K562 (cell line): ENCODE measurements around the gene TUBA4B. TPM values are rescaled to one million over a fixed set of nuclear protein-coding genes. Genes with fewer than 3 reads are reported as not detected.
A peak's percentile ranks its signal among the peaks of the same experiment; 100 is the strongest.

Source experiments
- ATF1 ChIP-seq, 2 experiments: fragments of 450-650 bp in 1 of 2; IDR thresholded peaks; 2 replicates each; pipeline ENCODE4 v1.6.1; 2016; ENCODE audit warnings: missing compliant biosample characterization in 1 of 2, missing genetic modification characterization in 1 of 2
- CC2D1A ChIP-seq: fragments of 450-650 bp; IDR thresholded peaks from 2 replicates; pipeline ENCODE4 v1.6.1; 2017; ENCODE audit warnings: mild to moderate bottlenecking
- CHCHD3 ChIP-seq: fragments of 250-450 bp; sonication (Bioruptor Pico); IDR thresholded peaks from 2 replicates; pipeline ENCODE4 v2.1.2; 2022; ENCODE audit warnings: mild to moderate bottlenecking
- ERF ChIP-seq: fragments of 450-650 bp; formaldehyde crosslinking; IDR thresholded peaks from 2 replicates; pipeline ENCODE4 v1.4.0; 2020; ENCODE audit warnings: mild to moderate bottlenecking, mixed read lengths
- MEF2D ChIP-seq: conservative IDR thresholded peaks from 2 replicates; pipeline ENCODE4 v1.6.1; 2016; ENCODE audit warnings: low read depth, missing genetic modification characterization, missing compliant biosample characterization
- NEUROD1 ChIP-seq: fragments of 150-350 bp; IDR thresholded peaks from 2 replicates; pipeline ENCODE4 v1.6.1; 2014; ENCODE audit warnings: borderline replicate concordance, low read length, low read depth; ENCODE audit not compliant: partially characterized antibody
- NONO ChIP-seq, 2 experiments: fragments of 200-400 bp in 1 of 2; fragments of 450-650 bp in 1 of 2; formaldehyde crosslinking in 1 of 2; IDR thresholded peaks; 2 replicates each; pipeline ENCODE4 v1.6.1; 2017; ENCODE audit warnings: low read depth in 2 of 2, mild to moderate bottlenecking in 2 of 2, moderate library complexity in 2 of 2, low read length in 1 of 2
- NR2F6 ChIP-seq: fragments of 450-650 bp; formaldehyde crosslinking; IDR thresholded peaks from 2 replicates; pipeline ENCODE4 v1.4.0; 2020; ENCODE audit warnings: mild to moderate bottlenecking
- SMARCA4 ChIP-seq: fragments of 450-650 bp; IDR thresholded peaks from 2 replicates; pipeline ENCODE4 v1.6.1; 2016
- SOX6 ChIP-seq: fragments of 450-650 bp; IDR thresholded peaks from 2 replicates; pipeline ENCODE4 v1.6.1; 2014; ENCODE audit warnings: mild to moderate bottlenecking
- TSC22D4 ChIP-seq: fragments of 450-650 bp; IDR thresholded peaks from 2 replicates; pipeline ENCODE4 v1.6.1; 2016; ENCODE audit warnings: missing genetic modification characterization, missing biosample characterization, control low read depth
- WHSC1 ChIP-seq: IDR thresholded peaks from one replicate; pipeline ENCODE4 v1.6.1; 2012; ENCODE audit warnings: low read length, control low read depth, inconsistent platforms
- ZNF717 ChIP-seq: fragments of 250-450 bp; sonication (Bioruptor Pico); IDR thresholded peaks from 2 replicates; pipeline ENCODE4 v1.5.0; 2021
- polyA plus RNA-seq, 8 experiments: library from polyadenylated mRNA; depleted of rRNA in 4 of 8; stranded (reverse) in 5 of 8; unstranded in 3 of 8; fragments of >200 nt; fragmentation: Nextera tagmentation in 2 of 8; fragmentation: Illumina TruSeq in 1 of 8; extraction: Ambion mirVana in 2 of 8; extraction: Trizol in 1 of 8; gene quantifications; 2 replicates each; pipeline versions ENCODE4 v1.2.1 to v1.2.3, GENCODE V29; 2011 to 2014; ENCODE audit warnings: inconsistent platforms in 1 of 8, missing spikeins in 1 of 8
- total RNA-seq, 7 experiments: library from RNA; depleted of rRNA in 6 of 7; stranded (reverse); fragments of >200 nt in 6 of 7; fragmentation: Illumina TruSeq in 2 of 7; extraction: Trizol in 2 of 7; gene quantifications; 2 replicates each; pipeline versions ENCODE4 v1.2.1 to v1.2.3, GENCODE V29; 2011 to 2021; ENCODE audit warnings: low replicate concordance in 1 of 7
- TF ChIP-seq, protein P1 (sequence below): sonication (generic); formaldehyde crosslinking; IDR thresholded peaks from 2 replicates; pipeline ENCODE4 v1.8.1; 2023; ENCODE audit warnings: mild to moderate bottlenecking, missing genetic modification reagents, moderate library complexity
- TF ChIP-seq, protein P2 (sequence below): fragments of 250-450 bp; sonication (Bioruptor Pico); IDR thresholded peaks from 2 replicates; pipeline ENCODE4 v1.4.0; 2020
- TF ChIP-seq, protein P3 (sequence below): fragments of 450-650 bp; IDR thresholded peaks from 2 replicates; pipeline ENCODE4 v1.6.1; 2016; ENCODE audit warnings: antibody characterized with exemption
- TF ChIP-seq, protein P4 (sequence below): fragments of 250-450 bp; sonication (Bioruptor Pico); IDR thresholded peaks from 2 replicates; pipeline ENCODE4 v1.8.0; 2021; ENCODE audit warnings: moderate library complexity, mild to moderate bottlenecking, inconsistent platforms
- TF ChIP-seq, protein P5 (sequence below): fragments of 150-350 bp; IDR thresholded peaks from 2 replicates; pipeline ENCODE4 v1.6.1; 2014; ENCODE audit warnings: low read depth, mild to moderate bottlenecking, low read length, borderline replicate concordance

TUBA4B gene
- total and polyA plus RNA-seq, 9 of the 15 experiments (the other 6 are each of a cell fraction or from before 2014, with no cell fraction given): 0.04 TPM; not detected in 8

DNA sequence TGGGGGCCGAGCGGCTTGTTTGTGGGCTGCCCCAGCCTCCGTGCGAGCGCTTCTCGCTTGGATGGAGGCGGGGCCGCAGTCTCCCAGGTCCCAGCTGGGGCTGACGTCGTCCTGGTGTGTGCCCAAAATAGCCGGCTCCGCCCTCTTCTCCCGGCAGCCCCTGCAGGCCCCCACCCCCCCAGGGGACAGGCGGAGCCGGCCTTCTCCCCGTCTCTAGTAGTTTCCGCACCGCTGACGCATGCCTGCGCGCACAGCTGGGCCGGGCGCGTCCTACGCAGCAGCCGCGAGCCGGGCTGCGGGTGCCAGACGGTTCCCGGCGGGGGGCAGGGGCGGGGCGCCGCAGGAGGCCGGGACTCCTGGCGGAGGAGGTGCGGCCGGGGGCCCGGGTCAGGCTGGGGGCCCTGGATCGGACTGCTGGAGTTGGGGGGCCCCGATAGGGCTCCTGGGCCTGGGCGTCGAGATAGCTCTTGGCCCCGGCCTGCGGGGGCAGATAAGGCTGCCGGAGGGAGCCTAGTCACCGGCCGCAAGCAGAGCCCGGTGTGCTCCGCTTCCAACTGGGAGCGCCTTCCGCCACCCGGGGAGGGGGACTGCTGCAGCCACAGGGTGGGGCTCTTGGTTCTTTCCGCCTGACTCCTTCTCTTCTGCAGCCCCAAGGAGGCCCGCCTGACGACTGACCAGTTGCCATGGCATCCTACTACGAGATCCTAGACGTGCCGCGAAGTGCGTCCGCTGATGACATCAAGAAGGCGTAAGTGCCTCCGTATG lies 26.3 kb downstream of the TUBA4B start, which contains the start of gene DNAJB2 (continued):
- peak; percentile 98 for TF ChIP-seq MEF2D (tag)
- TF ChIP-seq, protein P1, sequence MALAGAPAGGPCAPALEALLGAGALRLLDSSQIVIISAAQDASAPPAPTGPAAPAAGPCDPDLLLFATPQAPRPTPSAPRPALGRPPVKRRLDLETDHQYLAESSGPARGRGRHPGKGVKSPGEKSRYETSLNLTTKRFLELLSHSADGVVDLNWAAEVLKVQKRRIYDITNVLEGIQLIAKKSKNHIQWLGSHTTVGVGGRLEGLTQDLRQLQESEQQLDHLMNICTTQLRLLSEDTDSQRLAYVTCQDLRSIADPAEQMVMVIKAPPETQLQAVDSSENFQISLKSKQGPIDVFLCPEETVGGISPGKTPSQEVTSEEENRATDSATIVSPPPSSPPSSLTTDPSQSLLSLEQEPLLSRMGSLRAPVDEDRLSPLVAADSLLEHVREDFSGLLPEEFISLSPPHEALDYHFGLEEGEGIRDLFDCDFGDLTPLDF: peak; percentile 81
- no peak for TF ChIP-seq ZNF717 (CRISPR knock-in tag)
- TF ChIP-seq TSC22D4 (tag): no peak
- no peak for TF ChIP-seq NR2F6 (CRISPR knock-in tag)
- TF ChIP-seq WHSC1: no peak
- peak; percentile 79 for TF ChIP-seq NEUROD1
- TF ChIP-seq ERF (CRISPR knock-in tag): peak; percentile 92
- TF ChIP-seq NONO (IDR thresholded peaks at IDR 0.05; ENCODE audit: low read depth in 2 of 2, low read length in 1 of 2): peak in 1 of 2 experiments; percentile 93; a peak in 2 of 4 replicates
- no peak for TF ChIP-seq CHCHD3 (CRISPR knock-in tag)
- TF ChIP-seq, protein P2, sequence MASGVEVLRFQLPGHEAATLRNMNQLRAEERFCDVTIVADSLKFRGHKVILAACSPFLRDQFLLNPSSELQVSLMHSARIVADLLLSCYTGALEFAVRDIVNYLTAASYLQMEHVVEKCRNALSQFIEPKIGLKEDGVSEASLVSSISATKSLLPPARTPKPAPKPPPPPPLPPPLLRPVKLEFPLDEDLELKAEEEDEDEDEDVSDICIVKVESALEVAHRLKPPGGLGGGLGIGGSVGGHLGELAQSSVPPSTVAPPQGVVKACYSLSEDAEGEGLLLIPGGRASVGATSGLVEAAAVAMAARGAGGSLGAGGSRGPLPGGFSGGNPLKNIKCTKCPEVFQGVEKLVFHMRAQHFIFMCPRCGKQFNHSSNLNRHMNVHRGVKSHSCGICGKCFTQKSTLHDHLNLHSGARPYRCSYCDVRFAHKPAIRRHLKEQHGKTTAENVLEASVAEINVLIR (CRISPR knock-in tag): peak; percentile 64
- TF ChIP-seq CC2D1A: peak; percentile 95
- TF ChIP-seq SOX6: peak; percentile 95
- TF ChIP-seq, protein P3, sequence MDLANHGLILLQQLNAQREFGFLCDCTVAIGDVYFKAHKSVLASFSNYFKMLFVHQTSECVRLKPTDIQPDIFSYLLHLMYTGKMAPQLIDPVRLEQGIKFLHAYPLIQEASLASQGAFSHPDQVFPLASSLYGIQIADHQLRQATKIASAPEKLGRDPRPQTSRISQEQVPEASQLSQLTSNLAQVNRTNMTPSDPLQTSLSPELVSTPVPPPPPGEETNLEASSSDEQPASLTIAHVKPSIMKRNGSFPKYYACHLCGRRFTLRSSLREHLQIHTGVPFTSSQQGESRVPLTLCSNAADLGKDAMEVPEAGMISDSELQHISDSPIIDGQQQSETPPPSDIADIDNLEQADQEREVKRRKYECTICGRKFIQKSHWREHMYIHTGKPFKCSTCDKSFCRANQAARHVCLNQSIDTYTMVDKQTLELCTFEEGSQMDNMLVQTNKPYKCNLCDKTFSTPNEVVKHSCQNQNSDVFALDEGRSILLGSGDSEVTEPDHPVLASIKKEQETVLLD: no peak
- TF ChIP-seq, protein P4, sequence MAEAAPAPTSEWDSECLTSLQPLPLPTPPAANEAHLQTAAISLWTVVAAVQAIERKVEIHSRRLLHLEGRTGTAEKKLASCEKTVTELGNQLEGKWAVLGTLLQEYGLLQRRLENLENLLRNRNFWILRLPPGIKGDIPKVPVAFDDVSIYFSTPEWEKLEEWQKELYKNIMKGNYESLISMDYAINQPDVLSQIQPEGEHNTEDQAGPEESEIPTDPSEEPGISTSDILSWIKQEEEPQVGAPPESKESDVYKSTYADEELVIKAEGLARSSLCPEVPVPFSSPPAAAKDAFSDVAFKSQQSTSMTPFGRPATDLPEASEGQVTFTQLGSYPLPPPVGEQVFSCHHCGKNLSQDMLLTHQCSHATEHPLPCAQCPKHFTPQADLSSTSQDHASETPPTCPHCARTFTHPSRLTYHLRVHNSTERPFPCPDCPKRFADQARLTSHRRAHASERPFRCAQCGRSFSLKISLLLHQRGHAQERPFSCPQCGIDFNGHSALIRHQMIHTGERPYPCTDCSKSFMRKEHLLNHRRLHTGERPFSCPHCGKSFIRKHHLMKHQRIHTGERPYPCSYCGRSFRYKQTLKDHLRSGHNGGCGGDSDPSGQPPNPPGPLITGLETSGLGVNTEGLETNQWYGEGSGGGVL (CRISPR knock-in tag): no peak
- TF ChIP-seq ATF1 (CRISPR knock-in tag; IDR thresholded peaks at IDR 0.05): peak; percentile 57; the same call in 1 of the 2 replicates
- peak; percentile 96 for TF ChIP-seq ATF1 (tag; IDR thresholded peaks at IDR 0.05)
- TF ChIP-seq, protein P5, sequence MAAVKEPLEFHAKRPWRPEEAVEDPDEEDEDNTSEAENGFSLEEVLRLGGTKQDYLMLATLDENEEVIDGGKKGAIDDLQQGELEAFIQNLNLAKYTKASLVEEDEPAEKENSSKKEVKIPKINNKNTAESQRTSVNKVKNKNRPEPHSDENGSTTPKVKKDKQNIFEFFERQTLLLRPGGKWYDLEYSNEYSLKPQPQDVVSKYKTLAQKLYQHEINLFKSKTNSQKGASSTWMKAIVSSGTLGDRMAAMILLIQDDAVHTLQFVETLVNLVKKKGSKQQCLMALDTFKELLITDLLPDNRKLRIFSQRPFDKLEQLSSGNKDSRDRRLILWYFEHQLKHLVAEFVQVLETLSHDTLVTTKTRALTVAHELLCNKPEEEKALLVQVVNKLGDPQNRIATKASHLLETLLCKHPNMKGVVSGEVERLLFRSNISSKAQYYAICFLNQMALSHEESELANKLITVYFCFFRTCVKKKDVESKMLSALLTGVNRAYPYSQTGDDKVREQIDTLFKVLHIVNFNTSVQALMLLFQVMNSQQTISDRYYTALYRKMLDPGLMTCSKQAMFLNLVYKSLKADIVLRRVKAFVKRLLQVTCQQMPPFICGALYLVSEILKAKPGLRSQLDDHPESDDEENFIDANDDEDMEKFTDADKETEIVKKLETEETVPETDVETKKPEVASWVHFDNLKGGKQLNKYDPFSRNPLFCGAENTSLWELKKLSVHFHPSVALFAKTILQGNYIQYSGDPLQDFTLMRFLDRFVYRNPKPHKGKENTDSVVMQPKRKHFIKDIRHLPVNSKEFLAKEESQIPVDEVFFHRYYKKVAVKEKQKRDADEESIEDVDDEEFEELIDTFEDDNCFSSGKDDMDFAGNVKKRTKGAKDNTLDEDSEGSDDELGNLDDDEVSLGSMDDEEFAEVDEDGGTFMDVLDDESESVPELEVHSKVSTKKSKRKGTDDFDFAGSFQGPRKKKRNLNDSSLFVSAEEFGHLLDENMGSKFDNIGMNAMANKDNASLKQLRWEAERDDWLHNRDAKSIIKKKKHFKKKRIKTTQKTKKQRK: no peak
- peak; percentile 83 for TF ChIP-seq SMARCA4
